Measurements from ENCODE around the gene CEP295NL. TPM values are rescaled to one million over a fixed set of nuclear protein-coding genes. Genes with fewer than 3 reads are reported as not detected.
A peak's percentile ranks its signal among the peaks of the same experiment; 100 is the strongest.
"Not testable (repeated sequence)": the region's sequence is repeated elsewhere in the genome, so short reads cannot be mapped to it uniquely, and the experiment has no call there.

The CEP295NL gene
- total RNA-seq, 1 donor from 2014 or later = 1.6 TPM

DNA sequence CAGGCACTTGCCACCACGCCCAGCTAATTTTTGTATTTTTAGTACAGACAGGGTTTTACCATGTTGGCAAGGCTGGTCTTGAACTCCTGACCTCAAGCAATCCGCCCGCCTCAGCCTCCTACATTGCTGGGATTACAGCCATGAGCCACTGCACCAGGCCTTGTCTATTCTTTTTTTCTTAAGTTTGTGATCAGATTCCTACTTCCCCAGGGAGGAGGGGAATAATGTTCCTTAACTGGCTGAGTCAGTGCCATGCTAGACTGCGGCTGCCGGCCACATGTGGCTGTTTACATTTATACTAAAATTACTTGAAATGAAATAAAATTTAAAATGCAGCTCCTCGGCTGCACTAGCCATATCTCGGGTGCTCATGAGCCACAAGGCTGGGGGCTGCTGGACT, 34.6 kb downstream of the CEP295NL start:
- FAIRE-seq = no peak
- no peaks in the 10 kb centered on the region for H3K9me3 ChIP-seq (ENCODE audit: insufficient read depth, low read depth, low read length)
- peak; percentile 58 for DNase-seq (ENCODE audit: low read depth)
- peaks cover 21% of the 10 kb centered on the region for H3K4me1 ChIP-seq (ENCODE audit: insufficient read depth, low read length)
- Mint-ChIP-seq H3K27ac (ENCODE audit: unreplicated experiment) (no peak overlapping the region), H3K36me3 (ENCODE audit: low read depth, unreplicated experiment) (peaks cover 18% of the 10 kb centered on the region), H3K9me3 (ENCODE audit: unreplicated experiment) (peaks cover 4% of the 10 kb centered on the region), H3K27me3 (ENCODE audit: low read depth, unreplicated experiment) (no peaks in the 10 kb centered on the region), H3K4me3 (ENCODE audit: unreplicated experiment) (no peak overlapping the region), H3K4me1 (ENCODE audit: low read depth, unreplicated experiment) (no peaks in the 10 kb centered on the region)
- H2AFZ ChIP-seq (ENCODE audit: low read depth, low read length) = no peak overlapping the region
- no peaks in the 10 kb centered on the region for H3K27me3 ChIP-seq (ENCODE audit: insufficient read depth, low read length)
- peaks cover 21% of the 10 kb centered on the region for H3K79me2 ChIP-seq (ENCODE audit: insufficient read depth, low read length)
- TF ChIP-seq EZH2 (IDR thresholded peaks at IDR 0.05; ENCODE audit: insufficient read depth, low read length) (no peak), CTCF (IDR thresholded peaks at IDR 0.05; ENCODE audit: insufficient read depth, low read depth, low read length) (no peak)
- peaks cover 25% of the 10 kb centered on the region for H3K36me3 ChIP-seq (ENCODE audit: insufficient read depth, low read length)
- peak overlapping the region; percentile 57 for H3K27ac ChIP-seq (ENCODE audit: low read depth, low read length)
- peak overlapping the region; percentile 40 for H3K9ac ChIP-seq (ENCODE audit: low read length)
- H4K20me1 ChIP-seq (ENCODE audit: insufficient read depth, low read length) = peaks cover 8% of the 10 kb centered on the region
- H3K4me3 ChIP-seq (ENCODE audit: insufficient read depth, low read depth, low read length) = no peak overlapping the region
- H3K4me2 ChIP-seq (ENCODE audit: low read length) = peak overlapping the region; percentile 26

DNA sequence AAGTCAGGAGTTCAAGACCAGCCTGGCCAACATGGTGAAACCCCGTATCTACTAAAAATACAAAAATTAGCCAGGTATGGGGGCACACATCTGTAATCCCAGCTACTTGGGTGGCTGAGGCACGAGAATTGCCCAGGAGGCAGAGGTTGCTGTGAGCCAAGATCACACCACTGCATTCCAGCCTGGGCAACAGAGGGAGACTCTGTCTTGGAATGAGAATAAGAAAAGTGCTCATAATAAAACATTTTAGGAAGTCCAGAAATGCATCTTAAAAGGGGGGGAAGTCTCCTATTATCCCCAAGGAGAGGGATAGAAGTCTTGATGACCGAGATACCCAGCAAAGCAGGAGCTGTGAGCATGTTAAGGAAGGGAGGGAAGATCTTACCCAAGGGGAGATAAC, 36.0 kb downstream of the CEP295NL start:
- peaks cover 15% of the 10 kb centered on the region for H3K36me3 Mint-ChIP-seq (ENCODE audit: low read depth, unreplicated experiment)
- H4K20me1 ChIP-seq (ENCODE audit: insufficient read depth, low read length); H3K4me2 ChIP-seq (ENCODE audit: low read length); H3K4me3 ChIP-seq (ENCODE audit: insufficient read depth, low read depth, low read length); H3K27ac ChIP-seq (ENCODE audit: low read depth, low read length); H2AFZ ChIP-seq (ENCODE audit: low read depth, low read length); H3K27me3 Mint-ChIP-seq (ENCODE audit: low read depth, unreplicated experiment); H3K4me1 Mint-ChIP-seq (ENCODE audit: low read depth, unreplicated experiment); FAIRE-seq; H3K27ac Mint-ChIP-seq (ENCODE audit: unreplicated experiment); H3K27me3 ChIP-seq (ENCODE audit: insufficient read depth, low read length); DNase-seq (ENCODE audit: low read depth); H3K4me3 Mint-ChIP-seq (ENCODE audit: unreplicated experiment); H3K9me3 ChIP-seq (ENCODE audit: insufficient read depth, low read depth, low read length); H3K9ac ChIP-seq (ENCODE audit: low read length); H3K9me3 Mint-ChIP-seq (ENCODE audit: unreplicated experiment): not testable (repeated sequence)
- peaks cover 17% of the 10 kb centered on the region for H3K79me2 ChIP-seq (ENCODE audit: insufficient read depth, low read length)
- peaks cover 23% of the 10 kb centered on the region for H3K4me1 ChIP-seq (ENCODE audit: insufficient read depth, low read length)
- H3K36me3 ChIP-seq (ENCODE audit: insufficient read depth, low read length) = peaks cover 15% of the 10 kb centered on the region

DNA sequence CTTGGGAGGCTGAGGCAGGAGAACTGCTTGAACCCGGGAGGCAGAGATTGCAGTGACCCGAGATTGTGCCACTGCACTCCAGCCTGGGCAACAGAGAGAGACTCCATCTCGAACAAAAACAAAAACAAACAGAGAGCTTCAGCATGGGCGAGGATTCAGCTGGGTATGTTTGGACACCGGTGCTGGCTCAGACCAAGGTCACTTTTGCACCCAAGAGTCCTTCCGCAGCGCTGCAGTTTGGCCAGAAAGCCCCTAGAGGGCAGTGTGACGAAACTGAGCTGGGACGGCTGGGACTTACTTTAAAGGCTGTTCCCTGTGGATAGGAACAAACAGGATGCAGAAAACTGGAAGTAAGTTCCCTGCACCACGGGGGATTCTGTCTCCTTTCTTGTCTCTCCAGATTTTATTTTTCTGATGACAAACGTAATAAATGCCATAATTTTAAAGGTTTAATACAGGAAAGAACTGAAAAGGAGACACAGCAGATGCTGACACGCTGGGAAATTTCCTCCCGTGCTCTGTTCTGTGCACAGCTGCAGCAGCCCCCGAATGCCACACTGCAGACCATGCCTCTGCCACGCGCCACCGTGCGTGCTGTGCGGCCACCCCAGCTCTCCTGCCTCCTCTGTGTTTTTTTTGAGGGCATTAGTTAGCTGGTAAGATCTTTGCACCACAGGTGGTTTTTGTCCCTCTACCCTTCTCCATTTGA, 37.2 kb downstream of the CEP295NL start:
- no peak for TF ChIP-seq EZH2 (IDR thresholded peaks at IDR 0.05; ENCODE audit: insufficient read depth, low read length)
- TF ChIP-seq CTCF (IDR thresholded peaks at IDR 0.05; ENCODE audit: insufficient read depth, low read depth, low read length) = peak; percentile 94
- H3K27me3 Mint-ChIP-seq (ENCODE audit: low read depth, unreplicated experiment) = no peaks in the 10 kb centered on the region
- H3K9me3 ChIP-seq (ENCODE audit: insufficient read depth, low read depth, low read length) = no peaks in the 10 kb centered on the region
- peaks cover 4% of the 10 kb centered on the region for H4K20me1 ChIP-seq (ENCODE audit: insufficient read depth, low read length)
- H3K4me1 ChIP-seq (ENCODE audit: insufficient read depth, low read length) = peaks cover 34% of the 10 kb centered on the region
- H3K9me3 Mint-ChIP-seq (ENCODE audit: unreplicated experiment) = peaks cover 4% of the 10 kb centered on the region
- H3K27me3 ChIP-seq (ENCODE audit: insufficient read depth, low read length) = no peaks in the 10 kb centered on the region
- H3K4me1 Mint-ChIP-seq (ENCODE audit: low read depth, unreplicated experiment) = peaks cover 10% of the 10 kb centered on the region
- no peak overlapping the region for H2AFZ ChIP-seq (ENCODE audit: low read depth, low read length)
- no peak overlapping the region for H3K27ac ChIP-seq (ENCODE audit: low read depth, low read length)
- H3K4me3 Mint-ChIP-seq (ENCODE audit: unreplicated experiment) = peak overlapping the region; percentile 54
- peaks cover 15% of the 10 kb centered on the region for H3K36me3 Mint-ChIP-seq (ENCODE audit: low read depth, unreplicated experiment)
- FAIRE-seq (no peak), DNase-seq (ENCODE audit: low read depth) (peak; percentile 25)
- no peak overlapping the region for H3K4me3 ChIP-seq (ENCODE audit: insufficient read depth, low read depth, low read length)
- no peak overlapping the region for H3K9ac ChIP-seq (ENCODE audit: low read length)
- H3K4me2 ChIP-seq (ENCODE audit: low read length) = peak overlapping the region; percentile 57
- H3K27ac Mint-ChIP-seq (ENCODE audit: unreplicated experiment) = no peak overlapping the region
- H3K79me2 ChIP-seq (ENCODE audit: insufficient read depth, low read length) = peaks cover 17% of the 10 kb centered on the region
- H3K36me3 ChIP-seq (ENCODE audit: insufficient read depth, low read length) = peaks cover 17% of the 10 kb centered on the region
